Stomach (tissue), 4 donors: ENCODE results near the gene LONP2.

Experiments used
- EP300 ChIP-seq: sonication (generic); formaldehyde crosslinking; IDR thresholded peaks from one replicate; pipeline ENCODE4 v1.6.1; 2017; ENCODE audit warnings: antibody characterized with exemption
- POLR2A ChIP-seq, 4 donors: fragments of 450-650 bp; IDR thresholded peaks; one replicate each; pipeline ENCODE4 v1.6.1; 2016; ENCODE audit warnings: antibody characterized with exemption in 4 of 4, control low read depth in 2 of 4, mild to moderate bottlenecking in 1 of 4, moderate library complexity in 1 of 4
- POLR2AphosphoS5 ChIP-seq, 3 donors: sonication (generic); formaldehyde crosslinking; IDR thresholded peaks; one replicate each; pipeline ENCODE4 v1.6.1; 2016; ENCODE audit warnings: antibody characterized with exemption in 3 of 3
- TF ChIP-seq, protein P1 (sequence below), 7 experiments: fragments of 450-650 bp in 4 of 7; fragments of 200-600 bp in 3 of 7; sonication (generic) in 3 of 7; IDR thresholded peaks; one replicate each; pipeline ENCODE4 v1.5.1; 2016 to 2019; ENCODE audit warnings: antibody characterized with exemption in 7 of 7, control low read depth in 2 of 7, mild to moderate bottlenecking in 1 of 7

DNA sequence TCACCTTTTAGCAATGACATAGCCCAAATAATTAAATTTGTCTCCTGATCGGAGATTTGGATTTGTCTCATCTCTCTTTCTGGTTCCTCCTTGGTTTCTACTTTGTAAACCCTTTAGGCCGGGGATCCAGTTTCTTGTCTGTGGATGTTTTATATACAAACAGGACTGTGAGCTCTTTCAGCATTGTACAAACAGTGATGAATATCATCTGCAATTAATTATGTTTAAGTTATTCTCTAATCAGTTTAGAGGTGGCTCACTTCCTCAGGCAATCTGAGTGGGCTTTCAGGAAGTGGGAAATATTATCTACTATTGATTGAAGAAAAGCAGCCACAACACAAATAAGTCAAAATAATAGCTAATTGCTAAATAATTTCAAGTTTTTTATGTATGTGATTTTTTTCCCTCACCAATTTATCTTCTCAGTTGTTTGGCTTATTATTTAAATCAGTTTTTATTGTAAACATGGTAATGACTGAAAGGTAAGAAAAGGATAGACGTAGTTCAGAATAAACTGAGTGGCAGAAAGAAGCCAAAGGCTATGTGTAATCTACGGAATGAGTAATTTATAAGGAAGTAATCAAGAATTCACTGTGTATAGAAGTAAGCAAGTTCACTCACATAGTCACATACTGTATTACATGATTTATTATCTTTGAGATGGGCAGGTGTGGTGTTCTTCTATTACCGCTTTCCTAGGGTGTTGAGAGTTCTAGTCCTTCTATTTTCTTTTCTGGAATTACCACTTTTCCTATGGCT lies 6.6 kb downstream of the LONP2 start:
- TF ChIP-seq, protein P1, sequence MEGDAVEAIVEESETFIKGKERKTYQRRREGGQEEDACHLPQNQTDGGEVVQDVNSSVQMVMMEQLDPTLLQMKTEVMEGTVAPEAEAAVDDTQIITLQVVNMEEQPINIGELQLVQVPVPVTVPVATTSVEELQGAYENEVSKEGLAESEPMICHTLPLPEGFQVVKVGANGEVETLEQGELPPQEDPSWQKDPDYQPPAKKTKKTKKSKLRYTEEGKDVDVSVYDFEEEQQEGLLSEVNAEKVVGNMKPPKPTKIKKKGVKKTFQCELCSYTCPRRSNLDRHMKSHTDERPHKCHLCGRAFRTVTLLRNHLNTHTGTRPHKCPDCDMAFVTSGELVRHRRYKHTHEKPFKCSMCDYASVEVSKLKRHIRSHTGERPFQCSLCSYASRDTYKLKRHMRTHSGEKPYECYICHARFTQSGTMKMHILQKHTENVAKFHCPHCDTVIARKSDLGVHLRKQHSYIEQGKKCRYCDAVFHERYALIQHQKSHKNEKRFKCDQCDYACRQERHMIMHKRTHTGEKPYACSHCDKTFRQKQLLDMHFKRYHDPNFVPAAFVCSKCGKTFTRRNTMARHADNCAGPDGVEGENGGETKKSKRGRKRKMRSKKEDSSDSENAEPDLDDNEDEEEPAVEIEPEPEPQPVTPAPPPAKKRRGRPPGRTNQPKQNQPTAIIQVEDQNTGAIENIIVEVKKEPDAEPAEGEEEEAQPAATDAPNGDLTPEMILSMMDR (IDR thresholded peaks at IDR 0.05): no peak
- TF ChIP-seq POLR2A (IDR thresholded peaks at IDR 0.05) (no peak), EP300 (no peak), POLR2AphosphoS5 (IDR thresholded peaks at IDR 0.05) (no peak)
